GM23338 (cell line): ENCODE data around the gene VRK3. TPM values are rescaled to one million over a fixed set of nuclear protein-coding genes. Genes with fewer than 3 reads are reported as not detected.

ENCODE experiments used
- ATAC-seq: fragments of 200-7000 bp; cut with Tn5 transposase; 3 replicates; pipeline ENCODE4 v1.9.1; 2020
- DNase-seq: peaks from one replicate; pipeline ENCODE4 v3.0.0-alpha.2; 2015; ENCODE audit warnings: low spot score
- H2AFZ ChIP-seq: fragments of 200-600 bp; sonication (generic); 2 replicates; pipeline ENCODE4 v1.8.0; 2016; ENCODE audit warnings: antibody characterized with exemption, mild to moderate bottlenecking, moderate library complexity
- H3F3A ChIP-seq: fragments of 200-600 bp; sonication (generic); replicated peaks from 2 replicates; pipeline ENCODE4 v1.8.0; 2017; ENCODE audit warnings: antibody characterized with exemption, mixed run types, low read depth
- H3K27ac ChIP-seq: fragments of 200-600 bp; sonication (generic); 2 replicates; pipeline ENCODE4 v1.6.1; 2016; ENCODE audit warnings: low read depth
- H3K27me3 ChIP-seq: fragments of 200-600 bp; sonication (generic); 2 replicates; pipeline ENCODE4 v1.8.0; 2016; ENCODE audit warnings: mild to moderate bottlenecking, mixed run types, moderate library complexity; ENCODE audit not compliant: insufficient read depth
- H3K36me3 ChIP-seq: fragments of 200-600 bp; sonication (generic); 2 replicates; pipeline ENCODE4 v1.8.0; 2016; ENCODE audit warnings: mild to moderate bottlenecking; ENCODE audit not compliant: insufficient read depth
- H3K4me1 ChIP-seq: fragments of 200-600 bp; sonication (generic); 2 replicates; pipeline ENCODE4 v1.8.0; 2016; ENCODE audit warnings: mild to moderate bottlenecking, moderate library complexity; ENCODE audit not compliant: insufficient read depth
- H3K4me2 ChIP-seq: fragments of 200-600 bp; sonication (generic); 2 replicates; pipeline ENCODE4 v1.7.1; 2017; ENCODE audit warnings: mixed run types
- H3K4me3 ChIP-seq: fragments of 200-600 bp; sonication (generic); 2 replicates; pipeline ENCODE4 v1.6.1; 2016; ENCODE audit warnings: mixed run types
- H3K79me2 ChIP-seq: fragments of 200-600 bp; sonication (generic); replicated peaks from 2 replicates; pipeline ENCODE4 v1.8.0; 2017; ENCODE audit warnings: mild to moderate bottlenecking; ENCODE audit not compliant: insufficient read depth
- H3K9me2 ChIP-seq: fragments of 200-600 bp; sonication (generic); 2 replicates; pipeline ENCODE4 v1.8.0; 2017; ENCODE audit not compliant: insufficient read depth
- H4K20me1 ChIP-seq: fragments of 200-600 bp; sonication (generic); replicated peaks from 2 replicates; pipeline ENCODE4 v1.8.0; 2017; ENCODE audit warnings: mild to moderate bottlenecking; ENCODE audit not compliant: insufficient read depth
- H3K27ac Mint-ChIP-seq: 2 replicates; pipeline ENCODE4 v1.8.0; 2020; ENCODE audit warnings: inconsistent platforms, mild to moderate bottlenecking, moderate library complexity, mixed read lengths
- H3K27me3 Mint-ChIP-seq: 3 replicates; pipeline ENCODE4 v1.8.0; 2022; ENCODE audit warnings: low read depth, mild to moderate bottlenecking, moderate library complexity, mixed read lengths, inconsistent platforms; ENCODE audit not compliant: insufficient read depth, poor library complexity
- H3K36me3 Mint-ChIP-seq: 3 replicates; pipeline ENCODE4 v1.8.0; 2021; ENCODE audit warnings: low read depth, mild to moderate bottlenecking, inconsistent platforms, moderate library complexity, mixed read lengths
- H3K4me1 Mint-ChIP-seq: 3 replicates; pipeline ENCODE4 v1.8.0; 2020; ENCODE audit warnings: mild to moderate bottlenecking, inconsistent platforms, mixed read lengths
- H3K4me3 Mint-ChIP-seq: 3 replicates; pipeline ENCODE4 v1.8.0; 2021; ENCODE audit warnings: moderate library complexity, mild to moderate bottlenecking, inconsistent platforms, mixed read lengths
- H3K9me3 Mint-ChIP-seq: 3 replicates; pipeline ENCODE4 v1.8.0; 2020; ENCODE audit warnings: moderate library complexity, mild to moderate bottlenecking, inconsistent platforms, mixed read lengths
- CTCF ChIP-seq, 2 experiments: fragments of 200-600 bp in 1 of 2; sonication (generic) in 1 of 2; conservative IDR thresholded peaks; 2 replicates each; pipeline versions ENCODE4 v1.5.1 to v1.6.1; 2016 to 2017; ENCODE audit warnings: antibody characterized with exemption in 2 of 2, low read depth in 2 of 2, mild to moderate bottlenecking in 2 of 2, moderate library complexity in 1 of 2
- EZH2 ChIP-seq: fragments of 200-600 bp; sonication (generic); IDR thresholded peaks from one replicate; pipeline ENCODE4 v1.8.0; 2017; ENCODE audit warnings: antibody characterized with exemption, mild to moderate bottlenecking, low read depth; ENCODE audit not compliant: unreplicated experiment
- JUNB ChIP-seq: IDR thresholded peaks from one replicate; pipeline ENCODE4 v1.6.1; 2016; ENCODE audit warnings: antibody characterized with exemption; ENCODE audit not compliant: unreplicated experiment
- REST ChIP-seq: IDR thresholded peaks from one replicate; pipeline ENCODE4 v1.6.1; 2018; ENCODE audit warnings: antibody characterized with exemption; ENCODE audit not compliant: unreplicated experiment
- STAT1 ChIP-seq: IDR thresholded peaks from one replicate; pipeline ENCODE4 v1.6.1; 2016; ENCODE audit warnings: antibody characterized with exemption; ENCODE audit not compliant: unreplicated experiment
- ZNF462 ChIP-seq: fragments of 250-450 bp; sonication (Bioruptor Pico); IDR thresholded peaks from 2 replicates; pipeline ENCODE4 v1.5.0; 2020; ENCODE audit warnings: mild to moderate bottlenecking, moderate library complexity
- polyA plus RNA-seq: library from polyadenylated mRNA; unstranded; fragments of >200 nt; fragmentation: Nextera tagmentation; extraction: Ambion mirVana; gene quantifications from 2 replicates; pipeline ENCODE4 v1.2.1, GENCODE V29; 2016
- total RNA-seq: library from RNA; depleted of rRNA; stranded (reverse); fragments of >200 nt; shearing (Covaris generic); gene quantifications from 2 replicates; pipeline ENCODE4 v1.2.3, GENCODE V29; 2014

The VRK3 gene
- total and polyA plus RNA-seq, 2 experiments from 2014 or later = 17.4 to 29.1 TPM

- H3K4me2 ChIP-seq = peak overlapping the region; percentile 65; the same call in 1 of the 2 replicates
- no peaks in the 10 kb centered on the region for H3K79me2 ChIP-seq
- peaks cover 17% of the 10 kb centered on the region for H3K27me3 Mint-ChIP-seq
- no peaks in the 10 kb centered on the region for H3K27me3 ChIP-seq
- no peaks in the 10 kb centered on the region for H3K36me3 ChIP-seq
- no peak for DNase-seq
- no peaks in the 10 kb centered on the region; the same call in 2 of the 3 replicates for H3K36me3 Mint-ChIP-seq
- peaks cover 18% of the 10 kb centered on the region for H3K9me3 Mint-ChIP-seq
- H3K27ac Mint-ChIP-seq = no peak overlapping the region
- no peaks in the 10 kb centered on the region for H3K9me2 ChIP-seq
- no peak for TF ChIP-seq CTCF (conservative IDR thresholded peaks at IDR 0.05; ENCODE audit: low read depth in 2 of 2)
- no peak for TF ChIP-seq STAT1
- no peak overlapping the region for H3K4me3 Mint-ChIP-seq
- no peaks in the 10 kb centered on the region for H3F3A ChIP-seq
- H3K27ac ChIP-seq = no peak overlapping the region
- peaks cover 39% of the 10 kb centered on the region; the same call in 1 of the 2 replicates for H3K4me1 ChIP-seq
- H2AFZ ChIP-seq = 0 out of 2 replicates have a peak overlapping the region, but pooled peaks have one; percentile 95
- no peaks in the 10 kb centered on the region for H4K20me1 ChIP-seq
- H3K4me1 Mint-ChIP-seq = peaks cover 31% of the 10 kb centered on the region
- no peak overlapping the region for H3K4me3 ChIP-seq
- ATAC-seq = no peak
These were observed 67.8 kb downstream of the VRK3 start for GRCh38 chr19:49957262-49957915.

GRCh38 chr19:49956115-49956495 lies 69.1 kb downstream of the VRK3 start:
- Mint-ChIP-seq H3K36me3 (no peaks in the 10 kb centered on the region; the same call in 2 of the 3 replicates), H3K4me1 (peaks cover 31% of the 10 kb centered on the region), H3K27me3 (peaks cover 16% of the 10 kb centered on the region), H3K9me3 (peaks cover 9% of the 10 kb centered on the region), H3K4me3 (no peak overlapping the region), H3K27ac (no peak overlapping the region)
- no peaks in the 10 kb centered on the region for H3K27me3 ChIP-seq
- H3K9me2 ChIP-seq = no peaks in the 10 kb centered on the region
- H3K79me2 ChIP-seq = no peaks in the 10 kb centered on the region
- no peak overlapping the region for H3K4me3 ChIP-seq
- no peaks in the 10 kb centered on the region for H3F3A ChIP-seq
- no peak overlapping the region for H3K4me2 ChIP-seq
- DNase-seq (no peak), ATAC-seq (no peak)
- H3K36me3 ChIP-seq = no peaks in the 10 kb centered on the region
- no peak overlapping the region for H2AFZ ChIP-seq
- no peaks in the 10 kb centered on the region for H4K20me1 ChIP-seq
- peaks cover 39% of the 10 kb centered on the region; the same call in 1 of the 2 replicates for H3K4me1 ChIP-seq
- no peak overlapping the region for H3K27ac ChIP-seq
- TF ChIP-seq CTCF (conservative IDR thresholded peaks at IDR 0.05; ENCODE audit: low read depth in 2 of 2) (no peak), JUNB (no peak), EZH2 (no peak), STAT1 (no peak), ZNF462 (CRISPR knock-in tag) (no peak), REST (no peak)
